ENCODE measurements around the gene NEURL1. TPM values are rescaled to one million over a fixed set of nuclear protein-coding genes. Genes with fewer than 3 reads are reported as not detected.

Gene NEURL1
- total RNA-seq, 4 donors from 2014 or later, result 67.6 to 147 (median 110) TPM

DNA sequence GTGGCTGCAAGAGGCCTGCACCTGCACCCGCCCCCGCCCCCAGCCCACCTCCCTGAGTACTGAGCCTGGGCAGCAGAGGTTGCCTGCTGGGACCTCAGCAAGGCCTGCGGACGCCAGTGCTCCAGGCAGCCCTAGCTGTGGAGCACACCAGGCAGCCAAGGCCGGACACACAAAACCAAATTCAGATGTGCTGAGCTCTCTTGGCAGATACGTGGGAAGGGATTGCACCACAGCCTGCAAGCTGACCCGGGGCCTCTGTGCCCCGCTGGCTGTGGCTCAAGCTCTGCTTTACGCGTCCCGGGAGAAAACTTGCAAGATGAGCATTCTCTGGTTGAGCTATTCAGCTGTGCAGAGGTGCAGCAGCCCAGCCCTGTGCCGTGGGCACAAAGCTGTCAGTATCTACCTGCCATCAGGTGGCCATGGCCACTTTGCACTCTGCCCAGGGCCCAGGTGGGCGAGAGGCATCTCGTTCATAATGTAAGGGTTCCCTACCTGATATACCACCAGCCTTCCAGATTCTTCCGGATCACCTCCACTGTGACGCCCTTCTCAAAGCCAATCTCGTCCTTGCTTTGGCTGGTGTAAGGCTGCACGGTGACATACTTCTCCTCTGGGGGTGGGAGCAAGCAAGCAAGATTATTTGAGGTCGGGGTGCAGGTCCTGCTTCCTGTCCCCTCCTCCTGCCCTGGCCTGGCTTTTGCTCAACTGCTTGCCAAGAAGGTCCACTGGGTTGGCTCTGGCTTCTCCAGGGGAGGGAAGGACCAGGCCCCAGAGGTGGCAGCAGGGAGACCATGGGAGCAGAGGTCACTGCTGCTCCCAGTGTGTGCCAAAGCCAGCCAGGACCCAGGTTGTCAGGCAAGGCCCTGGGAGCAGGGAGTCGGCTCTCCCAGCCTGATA is 123.4 kb downstream of the NEURL1 start:
- peaks cover 87 to 94% of the 10 kb centered on the region in 2 donors for H3K4me1 ChIP-seq
- peak; percentile 85 to 88 for ATAC-seq
- peak; percentile 88 to 97 for DNase-seq
- intact Hi-C loops (cut with DNase I; ENCODE audit: low total_unique reads) (loop anchor here (2.0 kb wide), 1 partner anchor 44 kb away; no protein-coding TSS in a partner anchor), in situ Hi-C loops (cut with MboI; ENCODE audit: low sequenced_read_pairs in 4 of 4) (no loop called here)
- no peak for TF ChIP-seq POLR2A (IDR thresholded peaks at IDR 0.05)
- no peak for TF ChIP-seq CTCF (IDR thresholded peaks at IDR 0.05 in 4 of 5, conservative IDR thresholded peaks at IDR 0.05 in 1 of 5)
- no peak overlapping the region for H3K4me3 ChIP-seq
- H3K36me3 ChIP-seq, result no peaks in the 10 kb centered on the region
- no peaks in the 10 kb centered on the region for H3K27me3 ChIP-seq
- H3K27ac ChIP-seq, result peak overlapping the region; percentile 55 to 75 (median 71)
- H3K9me3 ChIP-seq, result no peaks in the 10 kb centered on the region

DNA sequence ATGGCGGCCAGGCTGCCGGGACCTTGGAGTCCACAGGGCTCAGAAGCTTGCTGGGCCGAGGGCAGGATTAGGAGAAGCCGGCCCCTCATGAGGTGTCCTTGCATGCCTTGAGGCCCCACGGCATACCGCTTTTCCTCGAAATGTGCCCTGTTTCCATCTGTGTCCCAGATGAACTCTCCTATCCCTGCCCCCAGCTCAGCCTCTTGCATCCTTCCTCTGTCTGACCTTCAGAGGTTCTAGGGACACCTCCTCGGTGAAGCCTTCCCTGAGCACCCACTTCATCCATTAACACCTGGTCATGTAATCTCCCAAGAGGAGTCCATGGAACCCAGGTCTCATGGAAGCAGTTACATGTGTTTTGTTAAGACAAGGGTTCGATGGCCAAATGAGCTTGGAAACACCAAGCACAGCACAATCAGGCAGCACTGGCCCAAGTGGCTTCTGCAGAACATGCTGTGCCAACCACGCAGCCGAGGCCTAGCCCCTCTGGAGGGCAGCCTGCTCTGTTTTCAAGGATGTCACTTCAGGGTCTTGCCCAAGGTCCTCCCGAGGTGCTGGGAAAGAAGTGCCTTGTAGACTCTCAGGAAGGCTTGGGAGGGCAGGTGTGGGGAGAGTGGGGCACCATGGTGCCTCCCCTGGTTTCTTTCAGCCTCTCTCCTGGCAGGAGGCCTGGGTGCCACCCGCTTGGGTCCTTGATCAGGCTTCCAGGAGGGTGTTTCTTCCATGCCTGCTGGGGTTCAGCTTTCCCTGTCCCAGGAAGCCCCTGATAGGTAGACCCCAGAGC is 124.3 kb downstream of the NEURL1 start:
- Histone ChIP-seq H3K4me1 (peaks cover 79 to 85% of the 10 kb centered on the region in 2 donors), H3K9me3 (no peaks in the 10 kb centered on the region), H3K36me3 (no peaks in the 10 kb centered on the region), H3K27ac (peak overlapping the region; percentile 55 to 75 (median 71)), H3K27me3 (no peaks in the 10 kb centered on the region), H3K4me3 (no peak overlapping the region)
- in situ Hi-C loops (cut with MboI; ENCODE audit: low sequenced_read_pairs in 4 of 4), result no loop called here
- TF ChIP-seq POLR2A (IDR thresholded peaks at IDR 0.05) (no peak), CTCF (IDR thresholded peaks at IDR 0.05 in 4 of 5, conservative IDR thresholded peaks at IDR 0.05 in 1 of 5) (no peak)
- ATAC-seq (no peak), DNase-seq (no peak)
- intact Hi-C loops (cut with DNase I; ENCODE audit: low total_unique reads), result loop anchor here (2.0 kb wide), 2 partner anchors 23 to 43 kb away; no protein-coding TSS in a partner anchor

DNA sequence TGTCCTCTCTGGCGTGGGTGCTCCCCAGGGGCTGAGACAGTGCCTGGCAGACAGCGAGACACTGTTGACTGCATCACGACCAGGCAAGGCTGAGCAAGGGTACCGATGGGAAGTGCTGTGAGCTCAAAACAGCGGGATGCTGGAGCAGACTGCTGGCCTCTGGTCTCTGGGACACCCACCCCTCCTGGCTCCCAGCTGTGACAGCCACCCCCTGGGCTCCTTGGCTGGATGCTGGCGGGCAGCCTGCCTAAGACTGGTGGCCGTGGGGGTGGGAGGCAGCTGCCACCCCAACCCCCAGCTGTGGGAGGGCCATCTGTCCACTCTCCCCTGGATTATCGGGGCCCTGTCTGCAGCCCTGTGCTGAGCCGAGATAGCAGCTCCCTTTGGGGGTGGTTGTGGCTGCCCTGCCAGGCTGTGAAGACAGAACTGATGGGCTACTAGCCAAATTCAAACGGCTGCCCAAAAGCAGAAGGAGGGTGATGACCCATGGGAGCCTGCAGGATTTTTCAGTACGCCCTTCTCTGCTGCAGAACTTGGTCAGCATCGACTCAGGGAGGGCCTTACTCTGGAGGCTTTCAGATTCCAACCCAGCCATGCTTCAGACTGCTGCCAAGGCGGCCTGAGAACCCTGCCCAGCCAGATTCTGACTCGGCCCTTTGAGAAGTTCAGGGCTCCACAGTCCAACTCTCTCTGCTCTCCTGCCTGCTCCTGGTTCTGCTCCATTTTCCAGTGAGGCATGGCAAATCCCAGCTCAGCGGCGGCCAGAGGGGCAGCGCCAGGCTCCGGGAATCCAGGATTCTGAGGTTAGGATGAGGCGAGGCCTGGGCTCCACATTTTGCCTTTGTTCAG is 125.3 kb downstream of the NEURL1 start:
- in situ Hi-C loops (cut with MboI; ENCODE audit: low sequenced_read_pairs in 4 of 4), result no loop called here
- H3K4me1 ChIP-seq, result peaks cover 69 to 75% of the 10 kb centered on the region in 2 donors
- H3K27ac ChIP-seq, result peak overlapping the region in 2 of 4 donors; percentile 29 to 45
- TF ChIP-seq POLR2A (IDR thresholded peaks at IDR 0.05) (no peak), CTCF (IDR thresholded peaks at IDR 0.05 in 4 of 5, conservative IDR thresholded peaks at IDR 0.05 in 1 of 5) (no peak)
- intact Hi-C loops (cut with DNase I; ENCODE audit: low total_unique reads), result loop anchor here (2.0 kb wide), 1 partner anchor 22 kb away; no protein-coding TSS in a partner anchor
- no peaks in the 10 kb centered on the region for H3K9me3 ChIP-seq
- no peaks in the 10 kb centered on the region for H3K36me3 ChIP-seq
- ATAC-seq (peak; percentile 15 to 29), DNase-seq (peak; percentile 39 to 67)
- H3K4me3 ChIP-seq, result no peak overlapping the region
- H3K27me3 ChIP-seq, result no peaks in the 10 kb centered on the region
